Stimulated activated CD4-positive, alpha-beta T cell treated with anti-CD3 and anti-CD28 coated beads, Interleukin-1b, Interleukin-23, amount 100 ng/mL, for 48 hours (primary cell): ENCODE data around the gene CASZ1.

Experiments used
- DNase-seq: peaks from one replicate; pipeline ENCODE4 v3.0.0-alpha.2; 2020

CASZ1 gene

DNA sequence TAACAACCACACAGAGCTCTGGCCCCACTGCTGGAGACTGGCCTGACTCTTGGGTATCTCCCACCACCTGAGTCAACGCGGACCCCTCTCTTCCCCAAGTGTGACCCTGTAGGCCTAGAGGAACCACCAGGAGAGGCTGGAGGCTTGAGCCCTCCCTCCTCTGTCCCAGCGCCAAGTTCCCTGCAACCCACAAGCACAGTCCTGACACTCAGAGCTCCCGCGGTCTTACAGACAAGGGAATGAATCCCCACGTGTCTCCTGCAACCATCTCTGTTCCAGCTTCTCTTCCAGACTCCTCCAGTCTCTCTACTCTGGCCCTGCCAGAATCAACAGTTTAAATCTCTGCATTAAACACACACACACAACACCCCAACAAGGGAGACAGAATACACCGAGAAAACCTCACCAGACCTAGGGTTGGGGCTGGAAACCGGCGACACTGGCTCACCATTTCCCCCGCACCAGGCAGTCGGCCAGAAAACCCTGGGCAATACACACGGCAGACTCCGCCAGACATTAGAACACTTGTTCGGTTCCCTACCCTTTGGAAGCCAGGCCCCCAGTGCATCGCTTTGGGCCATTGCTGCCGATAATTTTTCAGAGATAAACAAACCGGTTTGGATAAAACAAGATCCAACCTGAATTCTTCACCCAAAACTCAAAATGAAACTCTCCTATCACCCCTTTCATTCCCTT, 21.7 kb downstream of the CASZ1 start:
- no peak for DNase-seq

DNA sequence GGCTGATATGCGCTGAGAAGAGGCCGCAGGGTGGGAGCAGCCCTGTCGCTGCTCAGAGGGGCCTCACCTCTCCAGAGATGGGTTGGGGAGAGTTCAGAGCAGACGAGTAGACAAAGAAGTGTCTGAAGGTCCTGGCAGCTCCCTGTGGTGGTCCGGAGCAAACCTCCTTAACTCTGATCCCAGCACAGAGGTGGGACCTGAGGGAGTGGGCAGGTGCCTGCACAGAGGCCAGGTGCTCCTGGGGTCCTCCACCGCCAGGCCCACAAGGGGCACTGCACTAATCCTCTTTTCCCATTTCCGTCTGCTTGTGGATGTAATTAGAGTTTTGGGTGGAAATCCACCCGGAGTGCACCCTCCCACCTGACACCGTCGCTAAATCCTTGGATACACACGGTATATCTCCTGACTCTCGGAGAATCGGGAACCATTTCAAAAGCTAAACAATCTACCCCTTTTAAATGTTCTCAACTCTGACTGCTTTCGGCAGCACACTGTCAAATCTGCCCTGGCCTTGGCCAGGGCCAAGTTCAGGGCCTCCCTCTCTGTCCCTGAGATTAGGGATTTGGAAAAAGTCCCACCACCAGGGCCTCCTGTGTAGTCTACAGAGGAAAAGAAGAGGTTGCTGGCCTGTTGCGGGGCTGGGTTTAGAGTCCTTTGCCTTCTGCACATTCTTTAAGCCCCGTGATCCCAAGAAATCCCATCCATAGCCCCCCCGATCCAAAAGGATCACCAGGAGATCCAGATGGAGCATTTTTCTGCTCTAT, 22.4 kb downstream of the CASZ1 start:
- no peak for DNase-seq

DNA sequence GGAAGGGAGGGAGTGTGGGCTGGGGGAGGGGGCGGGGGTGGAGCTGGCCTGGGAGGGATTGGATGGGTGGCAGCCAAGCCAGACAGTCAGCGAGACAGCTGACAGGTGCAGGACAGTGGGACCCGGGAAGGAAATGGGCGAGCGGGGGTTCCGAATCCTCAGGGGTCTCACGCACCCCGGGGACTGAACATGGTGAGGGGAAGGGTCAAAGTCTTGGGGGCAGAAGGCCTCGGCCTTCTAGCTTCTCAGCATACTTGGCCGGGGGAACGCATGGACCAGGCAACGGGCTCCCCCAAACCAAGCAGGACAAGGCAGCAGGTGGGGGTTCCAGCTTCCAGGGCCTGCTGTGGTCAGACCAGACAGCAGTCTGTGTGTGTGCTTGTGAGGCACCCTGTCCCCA, 23.1 kb downstream of the CASZ1 start:
- no peak for DNase-seq

DNA sequence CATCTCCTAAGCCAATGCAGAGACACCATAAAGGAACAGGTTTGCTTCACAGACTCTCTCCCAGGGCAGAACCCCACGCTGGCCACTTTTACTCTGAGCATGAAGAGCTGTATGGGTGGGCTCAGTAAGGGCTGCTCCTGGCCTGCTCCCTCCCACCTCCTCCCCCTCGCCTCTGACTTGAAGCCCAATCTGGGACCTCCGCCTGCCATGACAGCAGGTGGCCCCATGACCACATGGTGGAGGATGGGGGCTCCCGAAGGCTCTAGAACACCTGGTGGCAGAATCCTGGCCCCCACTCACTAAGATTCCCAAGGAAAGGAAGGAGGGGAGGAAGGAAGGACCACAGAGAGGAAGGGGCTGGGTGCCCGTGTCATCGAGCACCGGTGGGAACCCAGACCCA, 23.7 kb downstream of the CASZ1 start:
- DNase-seq, result no peak

DNA sequence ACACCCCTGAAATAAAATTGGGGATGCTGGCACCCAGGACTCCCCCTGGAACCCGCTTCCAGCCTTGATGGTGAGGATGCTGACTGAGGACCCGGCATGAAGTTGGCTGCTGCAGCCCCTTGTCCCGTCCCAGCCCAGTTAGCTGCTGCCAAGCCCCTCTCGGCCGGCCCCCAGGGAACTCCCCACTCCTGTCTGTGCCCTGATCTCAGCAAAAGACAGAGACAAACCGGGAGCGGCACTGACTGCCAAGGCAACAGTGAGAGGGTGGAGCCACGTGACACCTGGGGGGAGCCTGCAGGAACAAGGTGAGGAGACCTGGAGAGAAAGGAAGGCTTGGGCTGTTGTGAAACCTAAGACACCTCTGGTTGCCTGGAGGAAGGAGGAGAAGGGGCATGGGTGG, 24.7 kb downstream of the CASZ1 start:
- no peak for DNase-seq

DNA sequence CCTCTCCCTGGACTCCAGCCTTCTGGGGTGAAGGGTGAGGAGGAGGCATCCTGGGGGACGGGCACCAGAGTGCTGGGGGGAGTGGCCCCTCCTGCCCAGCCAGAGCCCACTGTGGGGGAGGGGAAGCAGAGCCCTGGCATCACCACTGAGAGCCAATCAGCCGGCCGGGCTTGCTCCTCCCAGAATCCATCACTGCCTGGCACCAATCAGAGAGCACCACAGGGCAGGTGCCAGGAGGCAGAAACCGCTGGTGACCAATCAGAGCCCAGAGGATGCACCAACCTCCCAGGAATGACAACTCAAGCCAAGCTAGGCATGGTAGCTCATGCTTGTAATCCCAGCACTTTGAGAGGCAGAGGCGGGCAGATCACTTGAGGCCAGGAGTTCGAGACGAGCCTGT, 27.9 kb downstream of the CASZ1 start:
- DNase-seq, result no peak

DNA sequence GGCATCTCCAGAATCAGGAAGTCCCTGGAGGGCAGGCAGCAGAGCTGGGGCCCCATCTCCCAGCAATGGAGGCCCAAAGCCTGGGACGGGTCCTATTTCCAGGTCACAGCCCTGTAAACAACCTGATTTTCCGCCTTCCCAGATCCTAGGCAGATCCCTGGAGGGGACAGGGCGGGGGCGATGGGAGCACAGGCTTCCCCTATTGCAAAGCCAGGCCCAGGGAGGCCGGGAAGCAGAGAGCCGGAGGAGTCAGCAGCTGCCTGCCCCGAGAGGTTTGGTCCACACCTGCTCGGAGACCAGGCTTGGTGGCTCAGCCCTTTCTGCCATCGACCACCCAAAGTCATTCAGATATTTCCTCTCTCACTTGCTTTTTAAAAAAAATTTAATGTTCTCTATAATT, 29.2 kb downstream of the CASZ1 start:
- no peak for DNase-seq

DNA sequence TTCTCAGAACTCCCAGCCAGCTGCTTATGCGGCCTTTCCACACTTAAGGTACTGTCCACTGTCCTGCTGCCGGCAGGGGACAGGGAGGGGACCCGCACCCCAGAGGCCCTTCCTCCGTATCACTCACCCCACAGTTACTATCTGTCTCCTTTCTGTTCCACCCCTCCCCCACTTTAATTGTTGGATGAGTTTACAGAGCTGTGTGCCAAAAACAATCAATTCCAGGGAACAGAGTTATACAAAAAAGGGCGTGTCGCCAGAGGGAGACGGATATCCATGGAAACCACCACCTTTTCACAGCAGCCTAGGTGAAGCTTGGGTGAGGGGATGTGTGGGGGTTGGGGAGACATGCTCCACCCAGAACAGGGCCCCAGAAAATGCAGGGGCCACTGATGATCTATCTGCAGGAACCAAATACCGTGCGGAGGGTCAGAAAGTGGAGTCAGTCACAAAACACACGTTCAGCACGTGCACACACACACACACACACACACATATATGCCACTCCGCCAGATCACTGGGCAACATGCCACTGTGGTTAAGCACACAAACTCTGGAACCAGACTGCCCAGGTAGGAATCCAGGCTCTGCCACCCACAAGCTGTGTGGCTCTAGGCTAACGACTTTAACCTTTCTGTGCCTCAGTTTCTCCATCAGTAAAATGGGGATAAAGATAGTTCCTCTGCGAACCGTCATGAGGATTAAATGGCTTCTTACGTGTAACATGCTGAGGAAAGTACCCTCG, 30.5 kb downstream of the CASZ1 start:
- no peak for DNase-seq

DNA sequence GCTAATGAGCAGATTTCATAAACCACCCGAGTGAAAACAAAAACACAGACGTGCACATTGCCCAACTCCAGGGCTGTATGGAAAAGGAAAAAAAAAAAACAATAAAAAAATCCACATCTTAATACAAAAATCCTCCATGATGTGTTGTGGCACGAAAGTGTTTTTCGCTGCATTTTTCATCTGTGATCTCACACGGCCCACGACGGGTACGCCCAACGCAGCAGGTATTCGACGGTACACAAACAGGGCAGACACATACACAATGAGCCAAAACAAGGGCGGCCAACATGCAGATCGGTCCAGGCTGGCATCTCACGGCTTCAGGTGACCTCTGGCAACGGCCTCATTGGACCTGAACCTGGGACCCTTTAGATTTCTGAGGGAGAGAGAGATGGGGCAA, 31.1 kb downstream of the CASZ1 start:
- no peak for DNase-seq

DNA sequence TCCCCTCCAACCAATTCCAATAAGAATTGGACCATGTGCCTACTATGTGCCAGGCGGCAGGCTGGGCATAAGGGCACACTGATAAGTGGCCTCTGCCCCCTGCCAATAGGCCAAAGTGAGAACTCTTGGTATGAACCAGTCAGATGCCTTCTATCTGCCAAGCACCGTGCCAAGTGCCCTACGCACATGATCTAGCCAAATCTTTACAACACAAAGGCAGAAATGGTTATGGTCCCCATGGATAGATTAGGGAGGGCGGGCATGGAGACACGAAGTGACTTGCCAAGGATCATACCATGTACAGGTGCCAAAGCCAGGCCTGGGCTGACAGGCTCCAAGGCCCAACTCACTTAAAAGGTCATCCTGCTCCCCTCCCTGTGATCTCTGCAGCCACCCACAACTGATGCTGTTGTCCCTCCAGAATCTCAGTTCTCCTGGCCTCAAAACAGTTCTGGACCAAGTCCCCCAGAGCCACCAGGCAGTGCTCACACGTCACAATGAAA, 32.1 kb downstream of the CASZ1 start:
- no peak for DNase-seq

DNA sequence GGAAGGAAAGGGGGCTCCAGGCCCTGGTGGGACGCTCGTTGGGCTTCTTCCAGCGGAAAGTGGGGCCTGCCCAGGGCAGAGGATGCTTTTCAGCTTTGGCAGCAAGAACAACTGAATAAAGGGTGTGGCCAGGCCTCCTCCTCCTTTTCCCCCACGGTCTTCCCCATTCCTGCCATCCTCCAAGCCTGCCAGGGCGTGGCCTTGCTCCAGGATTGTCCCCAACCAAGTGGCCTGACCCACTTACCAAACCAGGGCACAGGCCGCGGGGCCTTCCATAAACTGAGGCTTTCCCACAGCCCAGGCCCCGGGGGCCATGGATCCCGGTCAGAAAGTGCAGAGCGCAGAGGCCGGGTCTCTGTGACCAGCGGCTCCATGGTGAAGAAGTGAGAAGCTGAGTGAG, 33.6 kb downstream of the CASZ1 start:
- no peak for DNase-seq

DNA sequence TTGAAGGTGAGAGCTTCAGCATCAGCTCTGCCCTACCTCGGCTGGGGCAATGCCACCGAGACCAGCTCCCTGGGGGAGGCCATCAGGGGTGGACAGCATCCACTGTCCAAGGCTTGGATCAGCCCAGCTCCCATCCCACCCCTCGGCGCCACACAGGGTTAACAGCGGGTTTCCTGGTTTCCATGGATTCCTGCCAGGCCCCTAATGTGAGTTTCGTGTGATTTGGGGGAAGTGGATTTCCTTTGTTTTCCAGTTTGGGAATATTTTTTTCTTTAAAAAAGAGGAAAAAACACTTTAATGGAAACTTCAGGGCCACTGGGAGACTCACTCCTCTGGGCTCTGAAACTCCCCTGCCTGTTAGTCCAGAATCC, 34.3 kb downstream of the CASZ1 start:
- no peak for DNase-seq

DNA sequence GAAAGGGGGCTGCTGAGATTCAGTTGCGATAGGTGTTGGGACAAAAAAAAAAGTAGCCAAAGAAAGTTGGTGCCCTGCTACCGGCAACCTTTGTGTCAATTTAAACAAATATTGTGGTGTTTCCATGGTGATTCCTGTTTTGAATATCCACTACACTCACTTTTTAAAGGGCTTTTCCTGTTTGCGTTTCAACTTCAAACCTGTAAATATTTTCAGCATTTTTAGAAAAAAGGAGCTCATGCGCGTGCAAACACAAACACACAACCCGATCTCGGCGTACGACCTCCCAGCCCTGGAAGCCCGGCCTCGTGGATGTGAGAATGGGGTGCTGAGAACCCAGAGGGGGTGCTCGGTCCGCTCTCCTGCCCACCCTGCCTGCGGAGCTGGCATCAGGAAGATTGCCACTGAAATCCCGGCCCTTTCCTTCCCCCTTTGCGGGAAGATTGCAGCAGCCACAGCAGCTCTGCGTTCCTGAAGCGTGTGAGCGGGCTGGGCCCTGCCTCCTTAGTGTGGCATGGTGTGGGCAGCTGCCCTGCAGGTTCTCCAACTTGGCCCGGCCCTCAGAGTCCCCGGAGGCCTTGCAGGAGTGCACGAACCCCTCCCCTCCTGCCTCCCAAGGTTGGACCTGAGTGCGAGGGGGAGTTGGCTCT, 34.8 kb downstream of the CASZ1 start:
- DNase-seq, result no peak

DNA sequence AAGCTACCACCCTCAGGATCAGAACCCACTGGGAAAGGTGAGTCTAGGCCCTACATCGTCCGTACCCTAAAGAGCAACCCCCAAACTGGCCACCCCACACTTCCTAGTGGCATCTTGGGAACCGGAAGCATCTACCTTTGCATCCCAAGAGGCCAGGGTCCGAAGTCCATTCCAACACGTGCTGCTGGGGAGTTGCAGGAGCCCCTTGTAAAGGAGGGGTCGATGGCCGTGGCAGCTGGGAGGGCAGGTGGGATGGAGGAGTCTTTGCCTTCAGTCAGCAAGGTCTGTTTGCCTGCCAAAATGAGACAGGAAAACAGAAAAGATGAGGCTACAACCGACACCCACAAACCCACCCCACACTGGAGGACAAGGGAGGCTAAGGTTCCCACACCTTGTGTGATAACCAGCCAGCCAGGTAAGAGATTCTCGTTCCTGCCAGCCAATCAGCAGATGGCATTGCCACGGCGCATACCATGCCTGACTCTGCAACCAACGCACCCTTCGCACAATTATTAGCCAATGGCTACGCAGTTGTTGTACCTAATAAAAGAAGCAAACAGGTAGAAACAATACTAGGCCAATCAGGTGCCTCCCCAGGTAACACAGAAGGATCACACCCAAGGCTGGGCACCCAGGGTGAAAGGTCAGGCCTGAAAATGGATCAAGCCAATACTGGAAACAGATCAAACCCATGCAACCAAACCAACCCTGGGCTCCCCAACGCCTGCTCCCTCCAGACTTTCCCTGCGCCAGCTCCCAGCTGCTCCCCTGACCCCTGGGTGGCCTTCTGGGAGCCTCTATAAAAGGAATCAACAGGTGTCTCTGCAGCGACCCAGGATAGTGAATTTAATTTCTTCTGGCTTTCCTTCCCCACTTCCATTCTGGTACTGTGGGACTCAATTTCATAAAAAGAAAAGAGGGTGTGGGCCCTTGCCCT, 35.6 kb downstream of the CASZ1 start:
- DNase-seq, result no peak

DNA sequence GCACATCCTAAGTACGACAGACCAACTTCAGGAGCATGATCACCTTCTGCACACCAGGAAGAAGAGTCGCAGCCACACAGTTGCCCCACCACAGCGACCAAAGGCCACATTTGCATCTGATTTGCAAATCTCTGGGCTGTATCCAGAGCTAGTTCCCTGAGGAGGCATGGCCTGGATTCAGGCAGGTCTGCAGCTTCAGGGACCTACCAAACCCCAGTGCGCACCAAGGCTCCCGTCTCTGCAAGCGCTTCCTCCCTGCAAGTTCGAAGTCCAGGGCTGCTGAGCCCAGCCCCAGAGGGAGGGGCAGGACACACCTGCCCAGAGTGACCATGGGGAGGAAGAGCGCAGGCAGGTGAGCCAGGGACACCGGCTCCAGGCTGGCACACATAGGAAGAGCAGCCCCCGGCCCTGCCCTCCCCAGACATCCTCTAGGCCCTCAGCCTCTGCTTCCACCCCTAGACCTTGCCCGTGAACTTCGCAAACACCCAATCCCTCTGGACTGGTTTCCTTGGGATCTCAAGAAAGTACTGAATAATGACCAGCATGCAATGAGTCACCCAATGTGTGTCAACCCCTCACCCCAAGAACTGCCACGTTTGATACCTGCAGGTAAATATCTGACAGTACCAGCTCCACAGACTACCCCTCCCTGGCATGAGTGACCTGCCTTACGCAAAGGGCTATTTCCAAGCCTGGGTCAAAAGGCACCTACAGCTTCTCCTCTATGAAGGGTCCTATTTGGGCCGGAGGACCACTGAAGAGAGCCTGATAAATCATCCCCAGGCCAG, 36.8 kb downstream of the CASZ1 start:
- DNase-seq, result no peak

DNA sequence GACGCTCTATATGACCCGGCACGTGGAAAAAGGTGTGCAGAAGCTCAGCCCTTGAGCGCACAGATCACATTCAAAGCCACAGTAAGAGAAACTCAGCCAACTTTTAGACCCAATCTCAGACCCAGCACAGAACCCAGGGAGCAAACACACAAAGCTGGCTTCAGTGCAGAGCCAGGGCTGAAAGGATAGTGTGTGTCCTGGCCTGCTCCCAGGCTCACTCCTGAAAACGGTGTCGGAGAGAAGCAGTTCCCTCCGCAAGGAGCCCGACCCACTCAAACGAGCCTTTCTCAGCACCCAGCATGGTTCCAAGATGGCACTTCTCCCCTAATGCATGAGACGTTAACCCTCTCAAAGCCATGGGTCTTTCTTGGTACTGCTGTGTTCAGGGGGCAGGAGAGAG, 39.6 kb downstream of the CASZ1 start:
- no peak for DNase-seq

DNA sequence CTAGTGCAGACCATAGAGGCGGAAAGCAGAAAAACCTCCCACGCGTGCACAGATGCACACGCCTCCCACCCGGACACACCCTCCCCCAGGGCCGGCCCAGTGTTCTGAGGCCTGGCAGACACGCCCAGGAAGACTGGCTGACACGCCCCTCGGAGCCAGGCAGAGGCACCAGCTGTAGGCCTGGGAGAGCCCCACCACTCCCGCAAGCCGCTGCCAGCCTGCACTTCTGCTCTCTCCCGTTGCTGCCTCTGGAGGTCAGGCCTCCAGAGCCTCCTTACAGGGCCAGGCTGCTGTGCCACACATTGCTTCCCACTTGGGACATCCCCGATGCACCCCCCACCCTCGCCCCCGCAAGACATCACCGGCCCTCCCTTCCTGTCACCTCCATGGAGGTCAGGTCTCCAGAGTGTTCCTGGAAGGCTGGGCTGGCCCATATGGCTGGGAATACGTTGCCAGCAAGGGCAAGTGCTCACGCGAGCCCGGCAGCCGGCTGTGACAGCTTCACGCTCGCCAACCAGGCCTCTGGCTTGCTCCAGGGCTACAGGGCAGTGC, 40.4 kb downstream of the CASZ1 start:
- DNase-seq, result peak; percentile 56

DNA sequence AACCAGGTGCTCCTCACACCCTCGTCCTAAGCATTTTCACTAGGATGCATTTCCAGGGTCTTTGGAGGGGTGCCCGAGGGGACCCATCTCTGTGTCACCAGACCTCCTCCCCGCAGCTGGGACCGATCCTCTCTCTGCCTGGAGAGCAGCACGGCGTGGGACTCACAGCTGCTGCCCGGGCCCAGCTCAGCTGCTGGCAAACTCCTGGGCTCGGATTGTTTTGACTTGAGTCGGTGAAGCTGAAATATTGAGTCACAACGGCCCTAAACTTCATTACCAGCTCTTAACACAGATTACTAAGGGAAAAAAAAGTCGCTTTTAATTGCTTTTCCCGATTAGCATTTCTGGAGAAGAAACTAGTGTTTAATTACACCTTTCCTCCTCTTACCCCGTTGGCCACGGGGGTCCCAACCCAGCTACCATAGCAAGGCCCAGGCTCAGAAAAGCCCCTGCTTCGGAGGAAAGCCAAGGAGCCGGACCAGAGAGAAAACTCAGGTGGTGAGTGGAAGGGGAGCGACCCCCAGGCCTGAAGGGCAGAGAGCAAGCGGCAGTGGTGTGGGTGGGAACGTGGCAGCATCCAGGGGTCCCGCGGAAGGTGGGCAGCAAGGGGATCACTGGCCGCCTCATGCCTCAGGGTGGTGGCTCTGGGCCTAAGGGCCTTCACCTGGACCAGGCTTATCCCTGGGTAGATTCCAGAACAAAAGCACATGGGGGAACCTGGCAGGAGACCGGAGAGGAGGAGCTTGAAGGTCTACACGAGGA, 41.7 kb downstream of the CASZ1 start:
- no peak for DNase-seq

DNA sequence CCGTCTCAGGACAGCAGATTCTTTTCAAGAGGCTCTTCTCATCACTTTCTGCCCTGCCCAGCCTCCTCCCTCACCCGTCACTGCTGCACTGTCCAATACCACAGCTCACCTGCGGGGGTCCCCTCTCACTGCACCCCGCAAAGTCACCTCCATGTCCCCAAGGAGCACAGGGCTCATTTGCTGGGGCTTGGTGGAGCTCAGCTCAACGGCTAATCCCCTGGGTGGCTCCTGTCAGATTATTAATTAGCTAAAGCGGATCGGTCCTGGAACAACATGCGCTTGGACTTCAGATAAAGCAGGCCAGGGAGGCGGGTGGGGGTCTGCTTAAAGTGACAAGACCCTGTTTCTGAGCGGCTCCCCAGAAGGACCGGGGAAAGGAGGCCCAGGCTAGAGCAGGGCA, 43.1 kb downstream of the CASZ1 start:
- DNase-seq, result peak; percentile 5

DNA sequence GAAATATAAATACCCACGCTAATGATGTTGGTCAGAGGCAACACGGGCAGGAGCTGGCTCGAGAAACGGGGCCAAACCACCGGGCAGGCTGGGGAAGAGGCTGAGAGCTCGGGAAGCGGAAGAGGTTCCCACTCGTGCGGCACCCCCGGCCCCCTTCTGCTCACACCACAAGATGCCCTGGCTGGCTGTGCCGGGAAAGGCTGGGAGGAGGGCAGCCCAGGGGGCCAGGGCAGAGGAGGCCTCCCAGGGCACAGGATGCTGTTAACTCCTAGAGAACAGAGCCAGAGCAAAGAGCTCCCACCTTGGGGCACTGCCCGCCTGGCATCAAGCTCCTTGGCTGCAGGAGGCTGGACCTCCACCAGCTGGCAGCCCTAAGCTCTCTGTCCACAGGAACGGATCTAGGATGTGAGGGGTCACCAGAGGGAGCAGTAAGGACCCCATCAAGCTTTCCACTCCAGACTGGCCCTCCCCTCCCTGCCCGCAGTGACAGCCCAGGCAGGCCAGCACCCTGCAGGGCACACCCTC, 44.8 kb downstream of the CASZ1 start:
- no peak for DNase-seq
